HepG2 (cell line): ENCODE results near the gene STPG4. TPM values are rescaled to one million over a fixed set of nuclear protein-coding genes. Genes with fewer than 3 reads are reported as not detected.

Experiments used
- ATAC-seq: fragments of 200-7000 bp; cut with Tn5 transposase; 3 replicates; pipeline ENCODE4 v1.9.1; 2020; ENCODE audit warnings: mild to moderate bottlenecking, moderate library complexity
- BruUV-seq: library from RNA; stranded (reverse); fragments of 400-500 nt; replicated peaks from 2 replicates; lab custom pipeline; 2021; lab: Mats Ljungman, UMichigan
- CTCF ChIA-PET: fragments of 300-600 bp; formaldehyde crosslinking; extraction: SDS; loops from one replicate; lab custom pipeline; 2021; ENCODE audit warnings: low total read pairs, inconsistent platforms, low intra/inter-chr PET ratio; lab: Yijun Ruan, JAX
- POLR2A ChIA-PET: fragments of 350-600 bp; sonication (Branson Sonifier 250); formaldehyde crosslinking; loops from one replicate; lab custom pipeline; 2020; ENCODE audit warnings: antibody characterized with exemption, inconsistent platforms; lab: Yijun Ruan, JAX
- DNase-seq: peaks from one replicate; pipeline ENCODE4 v3.0.0-alpha.2; 2015; ENCODE audit warnings: low spot score
- FAIRE-seq: peaks from 3 replicates; lab custom pipeline; 2011; peaks lifted over from hg19 to GRCh38; lab: Jason Lieb, UNC
- H2AFZ ChIP-seq: one replicate; pipeline ENCODE4 v1.6.1; 2011; ENCODE audit warnings: low read length, inconsistent platforms
- H3K27ac ChIP-seq: fragments of 300-600 bp; 3 replicates; pipeline ENCODE4 v1.8.0; 2011; ENCODE audit warnings: mixed run types, mild to moderate bottlenecking, mixed read lengths, low read length, inconsistent platforms; ENCODE audit not compliant: insufficient read depth; ENCODE audit errors: extremely low read length
- H3K27me3 ChIP-seq, 2 experiments: fragments of 200-600 bp in 1 of 2; 2 replicates in 1 of 2; 3 replicates in 1 of 2; pipeline versions ENCODE4 v1.6.0 to v1.8.0; 2011; ENCODE audit warnings: low read length in 2 of 2, mild to moderate bottlenecking in 2 of 2, moderate library complexity in 2 of 2, inconsistent platforms in 1 of 2; ENCODE audit not compliant: insufficient read depth in 2 of 2, control insufficient read depth in 1 of 2
- H3K36me3 ChIP-seq, 2 experiments: fragments of 200-600 bp in 1 of 2; replicated peaks in 1 of 2; 2 replicates in 1 of 2; 3 replicates in 1 of 2; pipeline versions ENCODE4 v1.5.1 to v1.8.0; 2011; ENCODE audit warnings: low read length in 2 of 2, inconsistent platforms in 1 of 2; ENCODE audit not compliant: insufficient read depth in 2 of 2, control insufficient read depth in 1 of 2
- H3K4me1 ChIP-seq: 2 replicates; pipeline ENCODE4 v1.5.1; 2012; ENCODE audit warnings: low read length, inconsistent platforms; ENCODE audit not compliant: insufficient read depth
- H3K4me2 ChIP-seq: 2 replicates; pipeline ENCODE4 v1.6.0; 2011; ENCODE audit warnings: low read depth, low read length, inconsistent platforms
- H3K4me3 ChIP-seq, 3 experiments: fragments of 200-600 bp in 1 of 3; sonication (generic), shearing (Covaris generic) in 1 of 3; replicated peaks in 1 of 3; 2 replicates each; pipeline ENCODE4 v1.5.1; 2011 to 2016; ENCODE audit warnings: low read length in 3 of 3, inconsistent platforms in 2 of 3, low read depth in 2 of 3, mild to moderate bottlenecking in 2 of 3, control low read depth in 1 of 3, mixed read lengths in 1 of 3; ENCODE audit not compliant: insufficient read depth in 1 of 3
- H3K79me2 ChIP-seq: one replicate; pipeline ENCODE4 v1.6.1; 2011; ENCODE audit warnings: low read length, inconsistent platforms; ENCODE audit not compliant: insufficient read depth
- H3K9ac ChIP-seq: 2 replicates; pipeline ENCODE4 v1.6.0; 2011; ENCODE audit warnings: mild to moderate bottlenecking, low read depth, low read length, inconsistent platforms; ENCODE audit not compliant: insufficient read depth
- H3K9me3 ChIP-seq: 2 replicates; pipeline ENCODE4 v1.5.1; 2012; ENCODE audit warnings: mild to moderate bottlenecking, low read length
- H4K20me1 ChIP-seq: 2 replicates; pipeline ENCODE4 v1.6.0; 2011; ENCODE audit warnings: inconsistent platforms, mild to moderate bottlenecking, low read length, moderate library complexity; ENCODE audit not compliant: insufficient read depth
- DDIT3 ChIP-seq: sonication (generic); formaldehyde crosslinking; IDR thresholded peaks from 2 replicates; pipeline ENCODE4 v1.4.0; 2020; ENCODE audit warnings: mild to moderate bottlenecking, missing genetic modification reagents
- POLR2AphosphoS5 ChIP-seq: IDR thresholded peaks from 2 replicates; pipeline ENCODE4 v1.6.1; 2012; ENCODE audit warnings: low read depth, low read length
- SALL1 ChIP-seq: sonication (generic); formaldehyde crosslinking; IDR thresholded peaks from 2 replicates; pipeline ENCODE4 v1.8.0; 2022; ENCODE audit warnings: mild to moderate bottlenecking, missing genetic modification reagents
- SP5 ChIP-seq: IDR thresholded peaks from 2 replicates; pipeline ENCODE4 v1.6.1; 2016; ENCODE audit warnings: low read depth, borderline replicate concordance
- STAT5B ChIP-seq: sonication (generic); formaldehyde crosslinking; IDR thresholded peaks from 2 replicates; pipeline ENCODE4 v1.4.0; 2020; ENCODE audit warnings: missing genetic modification reagents
- TBL1XR1 ChIP-seq: fragments of 150-350 bp; IDR thresholded peaks from 2 replicates; pipeline ENCODE4 v1.6.1; 2014; ENCODE audit warnings: borderline replicate concordance, low read length; ENCODE audit not compliant: partially characterized antibody
- TEAD3 ChIP-seq: optimal IDR thresholded peaks from 2 replicates; pipeline ENCODE3; 2016; ENCODE audit warnings: borderline replicate concordance
- TFDP2 ChIP-seq: sonication (generic); formaldehyde crosslinking; IDR thresholded peaks from 2 replicates; pipeline ENCODE4 v1.4.0; 2020; ENCODE audit warnings: missing genetic modification reagents
- XRCC5 ChIP-seq: fragments of 200-400 bp; formaldehyde crosslinking; optimal IDR thresholded peaks from 2 replicates; pipeline ENCODE3; 2017; ENCODE audit warnings: mild to moderate bottlenecking, low read length
- ZGPAT ChIP-seq: IDR thresholded peaks from 2 replicates; pipeline ENCODE4 v1.6.1; 2016; ENCODE audit warnings: mild to moderate bottlenecking
- ZMAT5 ChIP-seq: sonication (generic); formaldehyde crosslinking; IDR thresholded peaks from 2 replicates; pipeline ENCODE4 v1.5.0; 2020; ENCODE audit warnings: mild to moderate bottlenecking, low read depth, missing genetic modification reagents, borderline replicate concordance
- ZNF570 ChIP-seq: sonication (generic); formaldehyde crosslinking; IDR thresholded peaks from 2 replicates; pipeline ENCODE4 v1.4.0; 2020; ENCODE audit warnings: mild to moderate bottlenecking, missing genetic modification reagents, borderline replicate concordance
- ZNF577 ChIP-seq: sonication (generic); formaldehyde crosslinking; IDR thresholded peaks from 2 replicates; pipeline ENCODE4 v1.4.0; 2020; ENCODE audit warnings: mild to moderate bottlenecking, low read depth, missing genetic modification reagents, borderline replicate concordance
- ZNF687 ChIP-seq: sonication (generic); formaldehyde crosslinking; IDR thresholded peaks from 2 replicates; pipeline ENCODE4 v1.5.1; 2020; ENCODE audit warnings: mild to moderate bottlenecking, missing genetic modification reagents, moderate library complexity
- WGBS: methylation state at CpG from one replicate; pipeline ENCODE4 v1.1.6; 2017; ENCODE audit warnings: low lambda C conversion rate; 5-methylcytosine and 5-hydroxymethylcytosine counted together
- in situ Hi-C: cut with HindIII; loops from 2 replicates; pipeline ENCODE4 v1.10.0; 2017; ENCODE audit warnings: low pct_unique_long_range_greater_than_20kb; ENCODE audit not compliant: extremely low pct_ligation_motif_present
- intact Hi-C: fragments of 100-400 bp; cut with micrococcal nuclease; formaldehyde crosslinking; loops from one replicate; pipeline ENCODE4 v1.10.0; 2022; ENCODE audit not compliant: unreplicated experiment
- polyA plus RNA-seq, 8 experiments: library from polyadenylated mRNA; depleted of rRNA in 3 of 8; stranded (reverse) in 7 of 8; unstranded in 1 of 8; fragments of >200 nt; fragmentation: Illumina TruSeq in 4 of 8; extraction: Trizol in 4 of 8; gene quantifications; 2 replicates each; pipeline versions ENCODE4 v1.2.1 to v1.2.3, GENCODE V29; 2011 to 2016; ENCODE audit warnings: low read depth in 4 of 8, missing spikeins in 1 of 8, mixed read lengths in 1 of 8; ENCODE audit not compliant: insufficient read depth in 1 of 8
- total RNA-seq, 5 experiments: library from RNA; depleted of rRNA; stranded (reverse); fragments of >200 nt; fragmentation: Illumina TruSeq; extraction: Trizol; gene quantifications; 2 replicates each; pipeline ENCODE4 v1.2.3, GENCODE V29; 2016; ENCODE audit warnings: low read depth in 1 of 5

Gene STPG4
- total and polyA plus RNA-seq, 2 of the 13 experiments (the other 11 are each of a cell fraction or from before 2014, with no cell fraction given) = 0.11 to 0.15 TPM

GRCh38 chr2:47083005-47083404 is 72.1 kb downstream of the STPG4 start (continued):
- no peak for TF ChIP-seq ZGPAT
- TF ChIP-seq SALL1 (CRISPR knock-in tag) = 0 out of 2 replicates have a peak, but pooled peaks have one; percentile 15
- no peak for TF ChIP-seq TBL1XR1
- TF ChIP-seq ZNF570 (CRISPR knock-in tag) = no peak
- TF ChIP-seq ZNF577 = no peak
- TF ChIP-seq XRCC5 = peak; percentile 28
- TF ChIP-seq ZNF687 (CRISPR knock-in tag) = peak; percentile 24; the same call in 1 of the 2 replicates

GRCh38 chr2:47080888-47081301 is 74.2 kb downstream of the STPG4 start:
- WGBS = 94% methylated on average over 7 of the region's 7 CpGs
- Histone ChIP-seq H3K9me3 (no peaks in the 10 kb centered on the region), H3K36me3 (no peaks in the 10 kb centered on the region), H3K27ac (peak overlapping the region; percentile 31), H3K79me2 (peaks cover 12% of the 10 kb centered on the region), H3K9ac (0 out of 2 replicates have a peak overlapping the region, but pooled peaks have one; percentile 3), H3K4me2 (peak overlapping the region; percentile 9; the same call in 1 of the 2 replicates), H3K4me3 (no peak overlapping the region), H2AFZ (no peak overlapping the region), H4K20me1 (no peaks in the 10 kb centered on the region), H3K27me3 (no peaks in the 10 kb centered on the region), H3K4me1 (peaks cover 57% of the 10 kb centered on the region)
- POLR2A ChIA-PET = interaction anchor here (1.3 to 5.3 kb wide), 3 partner anchors 13 to 54 kb away, joined by 5 to 134 read pairs (median 22); no protein-coding TSS in a partner anchor
- DNase-seq (no peak), FAIRE-seq (no peak), ATAC-seq (no peak)
- no TSS peak for BruUV-seq
- in situ Hi-C loops = no loop called here
- intact Hi-C loops = no loop called here
- CTCF ChIA-PET = no interaction called here
- TF ChIP-seq TFDP2 (CRISPR knock-in tag) = no peak
- TF ChIP-seq STAT5B (CRISPR knock-in tag) = no peak
- no peak for TF ChIP-seq POLR2AphosphoS5
- TF ChIP-seq ZMAT5 (CRISPR knock-in tag) = no peak
- no peak for TF ChIP-seq TEAD3
- TF ChIP-seq DDIT3 (CRISPR knock-in tag) = no peak
- peak; percentile 54 for TF ChIP-seq SALL1 (CRISPR knock-in tag)
- no peak for TF ChIP-seq SP5 (CRISPR knock-in tag)
